ENCODE results near the gene DHRSX.

The DHRSX gene

GRCh38 chrX:2343413-2343812 is 157.4 kb downstream of the DHRSX start:
- Histone ChIP-seq H3K27ac (no peak overlapping the region), H3K4me1 (peaks cover 4 to 9% (median 7%) of the 10 kb centered on the region in 10 experiments; a peak in 18 of 20 replicates), H3K9ac (no peak overlapping the region), H4K20me1 (peaks cover 0 to 14% (median 0%) of the 10 kb centered on the region in 11 experiments; a peak in 3 of 22 replicates), H3K27me3 (no peaks in the 10 kb centered on the region), H3K9me3 (replicated peaks in 1 of 11) (peaks cover 52 to 80% (median 66%) of the 10 kb centered on the region in 11 experiments), H3K36me3 (peaks cover 56 to 92% (median 86%) of the 10 kb centered on the region in 11 experiments), H3K4me2 (no peak overlapping the region), H3K4me3 (no peak overlapping the region)
- no peak for TF ChIP-seq Cebpa-rat (IDR thresholded peaks at IDR 0.05)

GRCh38 chrX:2342874-2343273 is 157.9 kb downstream of the DHRSX start:
- Histone ChIP-seq H3K4me1 (peaks cover 6 to 14% (median 13%) of the 10 kb centered on the region in 10 experiments; a peak in 18 of 20 replicates), H3K27ac (no peak overlapping the region), H3K27me3 (no peaks in the 10 kb centered on the region), H3K36me3 (peaks cover 53 to 92% (median 83%) of the 10 kb centered on the region in 11 experiments), H3K4me2 (no peak overlapping the region), H3K9ac (no peak overlapping the region), H3K9me3 (replicated peaks in 1 of 11) (peaks cover 55 to 81% (median 68%) of the 10 kb centered on the region in 11 experiments), H3K4me3 (no peak overlapping the region), H4K20me1 (peaks cover 0 to 10% (median 0%) of the 10 kb centered on the region in 11 experiments; a peak in 3 of 22 replicates)
- no peak for TF ChIP-seq Cebpa-rat (IDR thresholded peaks at IDR 0.05)

- peaks cover 54 to 92% (median 82%) of the 10 kb centered on the region in 11 experiments for H3K36me3 ChIP-seq
These were observed 158.5 kb downstream of the DHRSX start for GRCh38 chrX:2342281-2342688.

GRCh38 chrX:2340991-2341390 is 159.8 kb downstream of the DHRSX start:
- H3K9ac ChIP-seq = no peak overlapping the region
- H3K27ac ChIP-seq = no peak overlapping the region
- no peaks in the 10 kb centered on the region for H3K27me3 ChIP-seq
- H3K9me3 ChIP-seq (replicated peaks in 1 of 11) = peaks cover 59 to 83% (median 70%) of the 10 kb centered on the region in 11 experiments
- no peak overlapping the region for H3K4me3 ChIP-seq
- peaks cover 6 to 19% (median 15%) of the 10 kb centered on the region in 10 experiments; a peak in 18 of 20 replicates for H3K4me1 ChIP-seq
- peaks cover 0 to 8% (median 0%) of the 10 kb centered on the region in 11 experiments; a peak in 3 of 22 replicates for H4K20me1 ChIP-seq
- H3K4me2 ChIP-seq = no peak overlapping the region
- peaks cover 57 to 95% (median 85%) of the 10 kb centered on the region in 11 experiments for H3K36me3 ChIP-seq
- TF ChIP-seq Cebpa-rat (IDR thresholded peaks at IDR 0.05) = no peak

More at GRCh38 chrX:2342281-2342688, 158.5 kb downstream of the DHRSX start:
- peaks cover 0 to 8% (median 0%) of the 10 kb centered on the region in 11 experiments; a peak in 3 of 22 replicates for H4K20me1 ChIP-seq
- H3K9ac ChIP-seq = no peak overlapping the region
- H3K4me3 ChIP-seq = no peak overlapping the region
- no peak overlapping the region for H3K4me2 ChIP-seq
- peaks cover 55 to 81% (median 68%) of the 10 kb centered on the region in 11 experiments for H3K9me3 ChIP-seq (replicated peaks in 1 of 11)
- H3K27me3 ChIP-seq = no peaks in the 10 kb centered on the region
- TF ChIP-seq Cebpa-rat (IDR thresholded peaks at IDR 0.05) = no peak
- H3K27ac ChIP-seq = no peak overlapping the region
- peaks cover 6 to 19% (median 15%) of the 10 kb centered on the region in 10 experiments; a peak in 18 of 20 replicates for H3K4me1 ChIP-seq

- Histone ChIP-seq H3K4me1 (peaks cover 6 to 19% (median 15%) of the 10 kb centered on the region in 10 experiments; a peak in 18 of 20 replicates), H3K27ac (no peak overlapping the region), H3K9me3 (replicated peaks in 1 of 11) (peaks cover 43 to 59% (median 53%) of the 10 kb centered on the region in 11 experiments), H3K4me2 (no peak overlapping the region), H3K9ac (no peak overlapping the region), H4K20me1 (peaks cover 0 to 7% (median 0%) of the 10 kb centered on the region in 11 experiments; a peak in 3 of 22 replicates), H3K36me3 (peaks cover 43 to 72% (median 56%) of the 10 kb centered on the region in 11 experiments), H3K27me3 (no peaks in the 10 kb centered on the region), H3K4me3 (no peak overlapping the region)
- no peak for TF ChIP-seq Cebpa-rat (IDR thresholded peaks at IDR 0.05)
These were observed 164.6 kb downstream of the DHRSX start for GRCh38 chrX:2336181-2336580.

- peaks cover 10 to 19% (median 16%) of the 10 kb centered on the region in 10 experiments for H3K4me1 ChIP-seq
- no peak overlapping the region for H3K9ac ChIP-seq
- peaks cover 24 to 45% (median 35%) of the 10 kb centered on the region in 11 experiments for H3K9me3 ChIP-seq (replicated peaks in 1 of 11)
- peaks cover 0 to 7% (median 0%) of the 10 kb centered on the region in 11 experiments; a peak in 3 of 22 replicates for H4K20me1 ChIP-seq
- H3K27me3 ChIP-seq = no peaks in the 10 kb centered on the region
- H3K4me3 ChIP-seq = no peak overlapping the region
- TF ChIP-seq Cebpa-rat (IDR thresholded peaks at IDR 0.05) = no peak
- no peak overlapping the region for H3K27ac ChIP-seq
- H3K36me3 ChIP-seq = peaks cover 28 to 53% (median 37%) of the 10 kb centered on the region in 11 experiments
- no peak overlapping the region for H3K4me2 ChIP-seq
These were observed 166.5 kb downstream of the DHRSX start for GRCh38 chrX:2334237-2334636.

GRCh38 chrX:2332252-2332651 is 168.5 kb downstream of the DHRSX start:
- peaks cover 16 to 49% (median 25%) of the 10 kb centered on the region in 11 experiments; a peak in 18 of 22 replicates for H3K36me3 ChIP-seq
- H3K9ac ChIP-seq = no peak overlapping the region
- H3K27me3 ChIP-seq = no peaks in the 10 kb centered on the region
- peaks cover 0 to 6% (median 2%) of the 10 kb centered on the region in 10 experiments; a peak in 6 of 20 replicates for H3K4me1 ChIP-seq
- H3K27ac ChIP-seq = no peak overlapping the region
- no peak for TF ChIP-seq Cebpa-rat (IDR thresholded peaks at IDR 0.05)
- peaks cover 8 to 44% (median 21%) of the 10 kb centered on the region in 11 experiments; a peak in 18 of 22 replicates for H3K9me3 ChIP-seq (replicated peaks in 1 of 11)
- peaks cover 0 to 7% (median 0%) of the 10 kb centered on the region in 11 experiments; a peak in 3 of 22 replicates for H4K20me1 ChIP-seq
- H3K4me3 ChIP-seq = no peak overlapping the region
- no peak overlapping the region for H3K4me2 ChIP-seq

GRCh38 chrX:2330910-2331309 is 169.9 kb downstream of the DHRSX start:
- H4K20me1 ChIP-seq = peaks cover 0 to 7% (median 0%) of the 10 kb centered on the region in 11 experiments; a peak in 3 of 22 replicates
- H3K36me3 ChIP-seq = peaks cover 9 to 47% (median 18%) of the 10 kb centered on the region in 11 experiments; a peak in 15 of 22 replicates
- H3K27ac ChIP-seq = no peak overlapping the region
- H3K27me3 ChIP-seq = no peaks in the 10 kb centered on the region
- peaks cover 12 to 44% (median 20%) of the 10 kb centered on the region in 11 experiments for H3K9me3 ChIP-seq (replicated peaks in 1 of 11)
- TF ChIP-seq Cebpa-rat (IDR thresholded peaks at IDR 0.05) = no peak
- no peak overlapping the region for H3K4me3 ChIP-seq
- peaks cover 0 to 6% (median 4%) of the 10 kb centered on the region in 10 experiments; a peak in 6 of 20 replicates for H3K4me1 ChIP-seq
- H3K9ac ChIP-seq = no peak overlapping the region
- H3K4me2 ChIP-seq = no peak overlapping the region; a peak in 1 of 22 replicates

- no peak for TF ChIP-seq Cebpa-rat (IDR thresholded peaks at IDR 0.05)
- no peak overlapping the region for H3K9ac ChIP-seq
- H3K9me3 ChIP-seq (replicated peaks in 1 of 11) = peaks cover 15 to 44% (median 24%) of the 10 kb centered on the region in 11 experiments
- H3K27me3 ChIP-seq = no peaks in the 10 kb centered on the region
- H3K4me1 ChIP-seq = peaks cover 0 to 6% (median 4%) of the 10 kb centered on the region in 10 experiments; a peak in 6 of 20 replicates
- no peak overlapping the region for H3K27ac ChIP-seq
- no peak overlapping the region; a peak in 1 of 22 replicates for H3K4me2 ChIP-seq
- peaks cover 6 to 47% (median 18%) of the 10 kb centered on the region in 11 experiments; a peak in 17 of 22 replicates for H3K36me3 ChIP-seq
- H4K20me1 ChIP-seq = peaks cover 0 to 7% (median 0%) of the 10 kb centered on the region in 11 experiments; a peak in 3 of 22 replicates
- H3K4me3 ChIP-seq = no peak overlapping the region
These were observed 170.3 kb downstream of the DHRSX start for GRCh38 chrX:2330487-2330886.
